Hepatocyte (in vitro differentiated cells): Measurements from ENCODE around the gene ISY1.

Experiments
- EZH2phosphoT487 ChIP-seq: fragments of 200-600 bp; sonication (generic); IDR thresholded peaks from one replicate; pipeline ENCODE4 v1.6.1; 2018; ENCODE audit warnings: antibody characterized with exemption, mild to moderate bottlenecking, low read depth, moderate library complexity; ENCODE audit not compliant: unreplicated experiment, severe bottlenecking
- TF ChIP-seq, protein P1 (sequence below): fragments of 200-600 bp; sonication (generic); IDR thresholded peaks from 2 replicates; pipeline ENCODE4 v1.5.1; 2016; ENCODE audit warnings: antibody characterized with exemption, mild to moderate bottlenecking; ENCODE audit not compliant: poor library complexity

DNA sequence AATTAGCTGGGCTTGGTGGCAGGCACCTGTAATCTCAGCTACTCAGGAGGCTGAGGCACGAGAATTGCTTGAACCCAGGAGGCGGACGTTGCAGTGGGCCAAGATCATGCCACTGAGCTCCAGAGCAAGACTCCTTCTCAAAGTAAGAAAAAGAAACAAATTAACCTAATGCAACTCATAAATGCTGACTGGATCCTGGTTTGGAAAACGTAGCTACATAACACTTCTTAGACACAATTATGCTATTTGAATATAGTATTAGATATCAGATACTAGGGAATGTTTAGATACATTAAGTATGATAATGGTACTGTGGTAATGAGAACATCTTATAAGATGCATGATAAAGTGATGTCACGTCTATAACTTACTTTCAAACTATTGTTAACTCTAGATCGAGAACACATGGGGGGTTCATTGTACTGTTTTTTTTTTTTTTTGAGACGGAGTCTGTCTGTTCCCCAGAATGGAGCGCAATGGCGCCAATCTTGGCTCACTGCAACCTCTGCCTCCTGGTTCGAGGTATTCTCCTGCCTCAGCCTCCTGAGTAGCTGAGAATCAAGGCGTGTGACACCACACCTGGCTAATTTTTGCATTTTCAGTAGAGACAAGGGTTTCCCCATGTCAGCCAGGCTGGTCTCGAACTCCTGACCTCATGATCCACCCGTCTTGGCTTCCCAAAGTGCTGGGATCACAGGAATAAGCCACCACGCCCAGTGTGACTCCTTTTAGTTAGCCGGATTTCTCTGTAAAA lies 5.9 kb upstream of the ISY1 start:
- TF ChIP-seq, protein P1, sequence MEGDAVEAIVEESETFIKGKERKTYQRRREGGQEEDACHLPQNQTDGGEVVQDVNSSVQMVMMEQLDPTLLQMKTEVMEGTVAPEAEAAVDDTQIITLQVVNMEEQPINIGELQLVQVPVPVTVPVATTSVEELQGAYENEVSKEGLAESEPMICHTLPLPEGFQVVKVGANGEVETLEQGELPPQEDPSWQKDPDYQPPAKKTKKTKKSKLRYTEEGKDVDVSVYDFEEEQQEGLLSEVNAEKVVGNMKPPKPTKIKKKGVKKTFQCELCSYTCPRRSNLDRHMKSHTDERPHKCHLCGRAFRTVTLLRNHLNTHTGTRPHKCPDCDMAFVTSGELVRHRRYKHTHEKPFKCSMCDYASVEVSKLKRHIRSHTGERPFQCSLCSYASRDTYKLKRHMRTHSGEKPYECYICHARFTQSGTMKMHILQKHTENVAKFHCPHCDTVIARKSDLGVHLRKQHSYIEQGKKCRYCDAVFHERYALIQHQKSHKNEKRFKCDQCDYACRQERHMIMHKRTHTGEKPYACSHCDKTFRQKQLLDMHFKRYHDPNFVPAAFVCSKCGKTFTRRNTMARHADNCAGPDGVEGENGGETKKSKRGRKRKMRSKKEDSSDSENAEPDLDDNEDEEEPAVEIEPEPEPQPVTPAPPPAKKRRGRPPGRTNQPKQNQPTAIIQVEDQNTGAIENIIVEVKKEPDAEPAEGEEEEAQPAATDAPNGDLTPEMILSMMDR, result no peak
- no peak for TF ChIP-seq EZH2phosphoT487
